ENCODE measurements around the gene TMEM86B.

Gene TMEM86B

DNA sequence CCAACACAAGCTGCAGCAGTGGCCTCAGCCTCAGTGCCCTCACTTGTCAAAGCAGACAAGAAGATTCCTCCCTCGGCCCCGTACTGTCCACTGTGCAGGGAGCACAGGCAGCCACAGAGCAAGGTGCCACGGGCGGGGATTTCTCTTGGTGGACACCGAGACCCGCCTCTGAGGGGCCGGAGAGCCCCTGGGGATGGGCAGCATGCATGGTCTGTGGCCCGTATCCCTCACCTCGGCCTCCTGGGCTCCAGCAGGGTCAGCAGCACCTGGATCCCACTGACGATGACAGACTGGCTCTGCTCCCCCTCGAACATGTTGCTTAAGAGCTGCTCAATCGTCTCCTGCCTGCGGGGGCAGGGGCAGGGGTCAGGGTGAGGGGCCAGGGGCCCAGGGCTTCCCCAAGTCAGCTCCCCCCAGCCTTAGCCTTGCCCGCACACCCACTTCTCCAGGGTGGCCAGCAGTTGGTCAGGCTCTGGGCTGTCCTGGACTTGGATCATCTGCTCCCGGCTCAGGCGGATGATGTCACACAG lies 13.4 kb upstream of the TMEM86B start:
- no peak for ATAC-seq
- TF ChIP-seq ZNF8 (CRISPR knock-in tag; IDR thresholded peaks at IDR 0.05) (no peak), ISL1 (CRISPR knock-in tag; IDR thresholded peaks at IDR 0.05) (no peak), PPARA (CRISPR knock-in tag; IDR thresholded peaks at IDR 0.05; ENCODE audit: borderline replicate concordance) (no peak), ZC3H10 (CRISPR knock-in tag; IDR thresholded peaks at IDR 0.05) (no peak), SNAI2 (CRISPR knock-in tag; IDR thresholded peaks at IDR 0.05) (no peak), ZFP30 (CRISPR knock-in tag; IDR thresholded peaks at IDR 0.05) (no peak), CSDC2 (CRISPR knock-in tag; IDR thresholded peaks at IDR 0.05) (no peak), ZNF565 (CRISPR knock-in tag; conservative IDR thresholded peaks at IDR 0.05; ENCODE audit: low read depth) (no peak), OSR1 (CRISPR knock-in tag; IDR thresholded peaks at IDR 0.05) (no peak), TCF4 (CRISPR knock-in tag; IDR thresholded peaks at IDR 0.05; ENCODE audit: borderline replicate concordance) (no peak), TOX (CRISPR knock-in tag; IDR thresholded peaks at IDR 0.05; ENCODE audit: borderline replicate concordance) (no peak), ZFP3 (CRISPR knock-in tag; IDR thresholded peaks at IDR 0.05) (no peak), ESRRG (CRISPR knock-in tag; IDR thresholded peaks at IDR 0.05) (no peak), ZNF70 (CRISPR knock-in tag; IDR thresholded peaks at IDR 0.05) (no peak), ARNTL (CRISPR knock-in tag; IDR thresholded peaks at IDR 0.05; ENCODE audit: borderline replicate concordance, low read depth) (no peak)
- TF ChIP-seq, protein P1, sequence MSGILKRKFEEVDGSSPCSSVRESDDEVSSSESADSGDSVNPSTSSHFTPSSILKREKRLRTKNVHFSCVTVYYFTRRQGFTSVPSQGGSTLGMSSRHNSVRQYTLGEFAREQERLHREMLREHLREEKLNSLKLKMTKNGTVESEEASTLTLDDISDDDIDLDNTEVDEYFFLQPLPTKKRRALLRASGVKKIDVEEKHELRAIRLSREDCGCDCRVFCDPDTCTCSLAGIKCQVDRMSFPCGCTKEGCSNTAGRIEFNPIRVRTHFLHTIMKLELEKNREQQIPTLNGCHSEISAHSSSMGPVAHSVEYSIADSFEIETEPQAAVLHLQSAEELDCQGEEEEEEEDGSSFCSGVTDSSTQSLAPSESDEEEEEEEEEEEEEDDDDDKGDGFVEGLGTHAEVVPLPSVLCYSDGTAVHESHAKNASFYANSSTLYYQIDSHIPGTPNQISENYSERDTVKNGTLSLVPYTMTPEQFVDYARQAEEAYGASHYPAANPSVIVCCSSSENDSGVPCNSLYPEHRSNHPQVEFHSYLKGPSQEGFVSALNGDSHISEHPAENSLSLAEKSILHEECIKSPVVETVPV (CRISPR knock-in tag; IDR thresholded peaks at IDR 0.05) = no peak
- TF ChIP-seq, protein P2, sequence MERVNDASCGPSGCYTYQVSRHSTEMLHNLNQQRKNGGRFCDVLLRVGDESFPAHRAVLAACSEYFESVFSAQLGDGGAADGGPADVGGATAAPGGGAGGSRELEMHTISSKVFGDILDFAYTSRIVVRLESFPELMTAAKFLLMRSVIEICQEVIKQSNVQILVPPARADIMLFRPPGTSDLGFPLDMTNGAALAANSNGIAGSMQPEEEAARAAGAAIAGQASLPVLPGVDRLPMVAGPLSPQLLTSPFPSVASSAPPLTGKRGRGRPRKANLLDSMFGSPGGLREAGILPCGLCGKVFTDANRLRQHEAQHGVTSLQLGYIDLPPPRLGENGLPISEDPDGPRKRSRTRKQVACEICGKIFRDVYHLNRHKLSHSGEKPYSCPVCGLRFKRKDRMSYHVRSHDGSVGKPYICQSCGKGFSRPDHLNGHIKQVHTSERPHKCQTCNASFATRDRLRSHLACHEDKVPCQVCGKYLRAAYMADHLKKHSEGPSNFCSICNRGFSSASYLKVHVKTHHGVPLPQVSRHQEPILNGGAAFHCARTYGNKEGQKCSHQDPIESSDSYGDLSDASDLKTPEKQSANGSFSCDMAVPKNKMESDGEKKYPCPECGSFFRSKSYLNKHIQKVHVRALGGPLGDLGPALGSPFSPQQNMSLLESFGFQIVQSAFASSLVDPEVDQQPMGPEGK (CRISPR knock-in tag; IDR thresholded peaks at IDR 0.05; ENCODE audit: borderline replicate concordance) = no peak
- TF ChIP-seq, protein P3, sequence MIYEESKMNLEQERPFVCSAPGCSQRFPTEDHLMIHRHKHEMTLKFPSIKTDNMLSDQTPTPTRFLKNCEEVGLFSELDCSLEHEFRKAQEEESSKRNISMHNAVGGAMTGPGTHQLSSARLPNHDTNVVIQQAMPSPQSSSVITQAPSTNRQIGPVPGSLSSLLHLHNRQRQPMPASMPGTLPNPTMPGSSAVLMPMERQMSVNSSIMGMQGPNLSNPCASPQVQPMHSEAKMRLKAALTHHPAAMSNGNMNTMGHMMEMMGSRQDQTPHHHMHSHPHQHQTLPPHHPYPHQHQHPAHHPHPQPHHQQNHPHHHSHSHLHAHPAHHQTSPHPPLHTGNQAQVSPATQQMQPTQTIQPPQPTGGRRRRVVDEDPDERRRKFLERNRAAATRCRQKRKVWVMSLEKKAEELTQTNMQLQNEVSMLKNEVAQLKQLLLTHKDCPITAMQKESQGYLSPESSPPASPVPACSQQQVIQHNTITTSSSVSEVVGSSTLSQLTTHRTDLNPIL (CRISPR knock-in tag; IDR thresholded peaks at IDR 0.05; ENCODE audit: low read depth) = no peak
- TF ChIP-seq, protein P4, sequence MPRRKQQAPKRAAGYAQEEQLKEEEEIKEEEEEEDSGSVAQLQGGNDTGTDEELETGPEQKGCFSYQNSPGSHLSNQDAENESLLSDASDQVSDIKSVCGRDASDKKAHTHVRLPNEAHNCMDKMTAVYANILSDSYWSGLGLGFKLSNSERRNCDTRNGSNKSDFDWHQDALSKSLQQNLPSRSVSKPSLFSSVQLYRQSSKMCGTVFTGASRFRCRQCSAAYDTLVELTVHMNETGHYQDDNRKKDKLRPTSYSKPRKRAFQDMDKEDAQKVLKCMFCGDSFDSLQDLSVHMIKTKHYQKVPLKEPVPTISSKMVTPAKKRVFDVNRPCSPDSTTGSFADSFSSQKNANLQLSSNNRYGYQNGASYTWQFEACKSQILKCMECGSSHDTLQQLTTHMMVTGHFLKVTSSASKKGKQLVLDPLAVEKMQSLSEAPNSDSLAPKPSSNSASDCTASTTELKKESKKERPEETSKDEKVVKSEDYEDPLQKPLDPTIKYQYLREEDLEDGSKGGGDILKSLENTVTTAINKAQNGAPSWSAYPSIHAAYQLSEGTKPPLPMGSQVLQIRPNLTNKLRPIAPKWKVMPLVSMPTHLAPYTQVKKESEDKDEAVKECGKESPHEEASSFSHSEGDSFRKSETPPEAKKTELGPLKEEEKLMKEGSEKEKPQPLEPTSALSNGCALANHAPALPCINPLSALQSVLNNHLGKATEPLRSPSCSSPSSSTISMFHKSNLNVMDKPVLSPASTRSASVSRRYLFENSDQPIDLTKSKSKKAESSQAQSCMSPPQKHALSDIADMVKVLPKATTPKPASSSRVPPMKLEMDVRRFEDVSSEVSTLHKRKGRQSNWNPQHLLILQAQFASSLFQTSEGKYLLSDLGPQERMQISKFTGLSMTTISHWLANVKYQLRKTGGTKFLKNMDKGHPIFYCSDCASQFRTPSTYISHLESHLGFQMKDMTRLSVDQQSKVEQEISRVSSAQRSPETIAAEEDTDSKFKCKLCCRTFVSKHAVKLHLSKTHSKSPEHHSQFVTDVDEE (CRISPR knock-in tag; IDR thresholded peaks at IDR 0.05) = no peak

DNA sequence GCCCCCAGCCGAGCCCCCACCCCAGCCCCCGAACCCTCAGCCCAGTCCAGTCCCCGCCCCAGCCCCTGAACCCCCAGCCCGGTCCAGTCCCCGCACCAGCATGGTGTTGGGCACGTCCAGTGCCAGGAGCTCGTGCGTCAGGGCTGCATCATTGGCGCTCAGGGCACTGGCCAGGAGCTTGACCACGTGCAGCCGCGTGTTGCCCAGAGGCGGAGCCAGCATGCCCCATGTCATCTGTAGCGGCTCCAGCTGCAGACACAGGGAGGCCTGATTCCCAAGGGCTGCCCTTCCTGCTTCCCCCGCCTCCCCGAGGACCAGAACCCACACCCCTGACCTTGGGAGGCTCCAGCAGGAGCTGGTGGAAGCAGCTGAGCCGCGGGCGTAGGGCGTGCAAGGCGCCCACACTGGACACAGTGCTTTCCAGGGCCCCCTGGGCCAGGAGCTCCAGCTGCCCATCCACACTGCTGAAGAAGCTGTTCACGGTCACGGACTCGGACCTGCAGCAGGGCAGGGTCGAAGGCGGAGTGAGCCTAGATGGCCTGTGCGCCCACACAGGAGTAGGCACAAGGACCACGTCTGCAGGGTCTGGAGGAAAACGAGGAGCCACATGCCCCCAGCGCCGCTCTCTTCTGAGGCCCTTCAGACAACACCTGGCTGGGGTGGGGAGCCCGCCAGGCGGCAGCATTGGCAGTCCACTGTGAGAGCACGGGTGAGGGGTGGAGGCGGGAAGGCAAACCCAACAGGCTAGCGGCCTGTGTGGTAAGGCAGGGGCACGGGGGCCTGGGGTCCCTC lies 12.8 kb upstream of the TMEM86B start:
- no peak for ATAC-seq
- no peak for TF ChIP-seq ZNF8 (CRISPR knock-in tag; IDR thresholded peaks at IDR 0.05)
- no peak for TF ChIP-seq TCF4 (CRISPR knock-in tag; IDR thresholded peaks at IDR 0.05; ENCODE audit: borderline replicate concordance)
- no peak for TF ChIP-seq SNAI2 (CRISPR knock-in tag; IDR thresholded peaks at IDR 0.05)
- no peak for TF ChIP-seq ESRRG (CRISPR knock-in tag; IDR thresholded peaks at IDR 0.05)
- TF ChIP-seq RARB (CRISPR knock-in tag; IDR thresholded peaks at IDR 0.05) = no peak
- TF ChIP-seq ISL1 (CRISPR knock-in tag; IDR thresholded peaks at IDR 0.05) = no peak
- no peak for TF ChIP-seq ZNF565 (CRISPR knock-in tag; conservative IDR thresholded peaks at IDR 0.05; ENCODE audit: low read depth)
- TF ChIP-seq CSDC2 (CRISPR knock-in tag; IDR thresholded peaks at IDR 0.05) = no peak
- no peak for TF ChIP-seq ZFP3 (CRISPR knock-in tag; IDR thresholded peaks at IDR 0.05)
- no peak for TF ChIP-seq BACH2 (CRISPR knock-in tag; IDR thresholded peaks at IDR 0.05; ENCODE audit: borderline replicate concordance)
- TF ChIP-seq ZC3H10 (CRISPR knock-in tag; IDR thresholded peaks at IDR 0.05) = no peak
- TF ChIP-seq ZNF70 (CRISPR knock-in tag; IDR thresholded peaks at IDR 0.05) = no peak
- TF ChIP-seq ARNTL (CRISPR knock-in tag; IDR thresholded peaks at IDR 0.05; ENCODE audit: borderline replicate concordance, low read depth) = no peak
- TF ChIP-seq, protein P2 (CRISPR knock-in tag; IDR thresholded peaks at IDR 0.05; ENCODE audit: borderline replicate concordance) = no peak
- TF ChIP-seq, protein P5, sequence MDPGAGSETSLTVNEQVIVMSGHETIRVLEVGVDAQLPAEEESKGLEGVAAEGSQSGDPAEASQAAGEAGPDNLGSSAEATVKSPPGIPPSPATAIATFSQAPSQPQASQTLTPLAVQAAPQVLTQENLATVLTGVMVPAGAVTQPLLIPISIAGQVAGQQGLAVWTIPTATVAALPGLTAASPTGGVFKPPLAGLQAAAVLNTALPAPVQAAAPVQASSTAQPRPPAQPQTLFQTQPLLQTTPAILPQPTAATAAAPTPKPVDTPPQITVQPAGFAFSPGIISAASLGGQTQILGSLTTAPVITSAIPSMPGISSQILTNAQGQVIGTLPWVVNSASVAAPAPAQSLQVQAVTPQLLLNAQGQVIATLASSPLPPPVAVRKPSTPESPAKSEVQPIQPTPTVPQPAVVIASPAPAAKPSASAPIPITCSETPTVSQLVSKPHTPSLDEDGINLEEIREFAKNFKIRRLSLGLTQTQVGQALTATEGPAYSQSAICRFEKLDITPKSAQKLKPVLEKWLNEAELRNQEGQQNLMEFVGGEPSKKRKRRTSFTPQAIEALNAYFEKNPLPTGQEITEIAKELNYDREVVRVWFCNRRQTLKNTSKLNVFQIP (CRISPR knock-in tag; IDR thresholded peaks at IDR 0.05; ENCODE audit: borderline replicate concordance, low read depth) = no peak
- TF ChIP-seq, protein P1 (CRISPR knock-in tag; IDR thresholded peaks at IDR 0.05) = no peak
- TF ChIP-seq, protein P3 (CRISPR knock-in tag; IDR thresholded peaks at IDR 0.05; ENCODE audit: low read depth) = no peak
